IPS-NIHi11 (cell line): ENCODE data around the gene VPS51.
A peak's percentile ranks its signal among the peaks of the same experiment; 100 is the strongest.

Source experiments
- DNase-seq: peaks from one replicate; pipeline ENCODE4 v3.0.0; 2012; ENCODE audit warnings: mixed read lengths, low spot score

Gene VPS51

DNA sequence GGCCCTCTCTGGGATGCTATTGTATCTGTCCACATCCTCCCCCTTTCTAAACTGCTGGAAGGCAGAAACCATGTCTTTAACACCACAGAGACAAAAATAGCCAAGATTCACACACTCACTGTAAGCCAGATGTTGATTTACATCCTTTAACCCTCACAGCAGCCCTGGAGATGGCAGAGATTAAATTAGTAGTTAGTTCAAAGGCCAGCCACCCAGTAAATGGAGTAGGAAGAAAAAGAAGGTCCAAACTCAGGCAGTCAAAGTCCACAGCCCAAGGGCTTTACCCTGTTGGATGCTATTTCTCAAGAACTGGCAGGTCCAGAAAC, 23.6 kb downstream of the VPS51 start:
- no peak for DNase-seq

DNA sequence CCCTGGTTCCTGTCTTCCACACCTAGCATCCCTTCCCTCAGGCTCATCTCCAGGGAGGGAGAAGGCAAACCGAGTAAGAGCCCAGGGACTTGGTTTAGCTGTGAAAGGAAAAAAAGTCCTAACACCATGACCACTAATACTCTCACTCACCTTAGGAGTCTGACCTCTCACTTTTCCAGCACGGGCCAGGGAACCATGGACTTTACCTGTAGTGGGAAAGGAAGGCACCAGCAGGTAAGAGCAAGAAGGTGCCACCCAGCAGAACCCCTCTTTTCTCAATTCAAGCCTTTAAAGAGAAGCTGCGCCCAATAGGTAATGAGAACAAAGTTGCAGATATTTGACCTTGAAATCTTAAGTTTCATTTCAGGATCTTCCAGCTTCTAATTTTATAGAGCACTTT, 24.8 kb downstream of the VPS51 start:
- no peak for DNase-seq

- DNase-seq: no peak
These were observed 25.4 kb downstream of the VPS51 start for GRCh38 chr11:65121447-65121864.

DNA sequence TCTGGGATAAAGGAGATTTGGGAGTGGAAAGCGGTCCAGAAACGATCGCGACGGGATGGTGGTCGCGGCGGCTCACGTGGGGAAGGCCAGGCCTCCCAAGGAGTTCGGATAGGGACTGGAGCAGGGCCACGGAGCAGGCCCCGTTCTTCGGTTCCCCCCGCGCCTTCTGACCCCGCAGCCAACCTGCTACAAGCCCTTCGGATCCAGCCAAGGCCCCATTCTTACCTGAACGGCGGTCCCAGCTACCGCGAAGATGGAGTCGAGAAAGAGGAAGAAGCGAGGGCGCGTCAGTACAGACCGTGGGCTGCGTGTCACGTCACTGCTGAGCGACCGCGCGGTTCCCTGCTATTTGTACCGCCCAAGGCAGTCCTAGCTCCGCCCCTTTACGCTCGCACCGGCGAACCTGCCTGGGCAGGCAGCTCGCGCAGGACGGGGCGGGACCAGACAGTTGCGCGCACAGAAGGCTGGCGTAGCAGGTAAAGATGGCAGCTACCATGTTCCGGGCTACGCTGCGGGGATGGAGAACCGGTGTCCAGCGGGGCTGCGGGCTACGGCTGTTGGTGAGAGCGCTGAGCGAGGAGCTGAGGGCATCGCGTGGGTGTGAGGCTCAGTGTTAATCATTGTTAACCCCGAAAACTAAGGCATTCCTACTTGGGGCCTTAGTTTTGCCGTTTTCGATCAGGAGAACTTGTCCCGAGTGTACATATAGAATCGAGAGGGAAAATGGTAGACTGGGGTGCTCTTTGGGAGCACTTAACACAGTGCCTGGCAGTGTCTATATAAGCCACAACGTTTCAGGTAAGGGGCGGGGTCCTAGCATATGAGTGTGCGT, 26.1 kb downstream of the VPS51 start, which contains the start of the genes FAU and MRPL49:
Gene FAU, minus strand, starts transcription at position 270 of the 832 bp plus-strand sequence. CDS start 321 bp downstream, outside the sequence.
Gene MRPL49, plus strand, starts transcription at position 457 of the 832 bp plus-strand sequence. Its CDS starts 26 bp downstream, at position 483.
- DNase-seq: peak; percentile 95

GRCh38 chr11:65124480-65125196, 28.6 kb downstream of the VPS51 start:
- DNase-seq: no peak

- DNase-seq: no peak
These were observed 29.4 kb downstream of the VPS51 start for GRCh38 chr11:65125197-65126056.

DNA sequence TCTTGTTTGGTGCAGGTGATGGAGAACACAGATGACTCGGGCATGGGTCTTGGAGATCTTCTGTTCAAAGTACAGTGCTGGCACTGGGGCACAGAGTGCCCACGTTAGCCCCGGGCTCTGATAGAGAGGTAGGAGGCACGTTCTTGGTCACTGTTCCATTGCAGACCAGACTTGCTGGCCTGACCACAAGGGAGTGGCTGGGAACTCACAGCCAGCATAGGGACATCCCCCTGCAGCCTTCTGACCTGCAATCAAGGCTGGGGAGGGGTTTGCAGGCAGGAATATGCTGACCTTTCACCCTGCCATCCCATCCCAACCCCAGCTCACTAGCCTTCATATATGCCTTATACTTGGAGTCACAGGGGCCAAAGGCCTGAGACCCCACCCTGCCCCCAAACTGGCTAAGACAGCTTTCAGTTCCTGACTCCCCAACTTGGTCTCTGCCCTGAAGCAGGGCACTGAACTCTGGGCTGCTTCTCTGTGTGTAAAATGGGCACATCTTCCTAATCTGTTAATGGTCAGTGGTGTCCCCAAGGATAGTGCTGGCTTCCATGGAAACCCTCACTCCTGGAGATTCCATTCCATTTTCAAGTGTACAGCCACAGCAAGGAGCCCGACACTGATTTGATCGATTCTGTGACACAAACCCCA, 30.7 kb downstream of the VPS51 start:
- no peak for DNase-seq

DNA sequence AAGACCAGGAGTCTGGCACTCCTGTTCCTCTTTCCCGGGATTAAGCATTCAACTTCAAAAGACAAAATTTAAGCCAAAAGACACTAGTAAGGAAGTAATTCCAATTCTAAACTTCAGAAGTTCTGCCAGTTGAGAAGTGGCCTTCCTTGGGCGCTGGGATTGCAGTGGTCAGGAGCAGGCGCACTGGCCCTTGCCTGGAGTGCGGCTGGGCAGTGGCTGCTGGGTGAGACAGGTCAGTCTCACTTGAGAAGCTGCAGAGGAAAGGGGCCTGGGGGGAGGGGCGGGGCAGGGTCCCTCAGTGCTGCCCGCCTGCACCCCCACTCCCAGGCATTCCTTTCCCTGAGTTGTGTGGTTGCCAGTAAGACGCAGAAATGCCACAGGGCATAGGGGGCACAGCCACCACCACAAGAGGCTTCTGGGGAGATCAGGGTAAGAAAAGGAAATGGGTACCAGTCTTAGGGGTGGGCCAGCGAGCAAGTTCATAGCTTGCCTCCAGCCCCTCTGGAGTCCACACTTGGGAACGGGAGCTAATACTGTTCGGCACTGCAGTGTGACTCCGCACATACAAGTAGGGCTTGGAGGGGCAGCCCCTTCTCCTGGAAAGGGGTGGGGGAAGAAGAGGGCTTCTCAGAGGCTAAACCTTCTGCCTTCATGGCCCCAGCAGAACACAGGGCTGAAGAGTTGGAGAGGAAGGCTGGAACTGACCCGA, 31.6 kb downstream of the VPS51 start:
- DNase-seq: no peak

DNA sequence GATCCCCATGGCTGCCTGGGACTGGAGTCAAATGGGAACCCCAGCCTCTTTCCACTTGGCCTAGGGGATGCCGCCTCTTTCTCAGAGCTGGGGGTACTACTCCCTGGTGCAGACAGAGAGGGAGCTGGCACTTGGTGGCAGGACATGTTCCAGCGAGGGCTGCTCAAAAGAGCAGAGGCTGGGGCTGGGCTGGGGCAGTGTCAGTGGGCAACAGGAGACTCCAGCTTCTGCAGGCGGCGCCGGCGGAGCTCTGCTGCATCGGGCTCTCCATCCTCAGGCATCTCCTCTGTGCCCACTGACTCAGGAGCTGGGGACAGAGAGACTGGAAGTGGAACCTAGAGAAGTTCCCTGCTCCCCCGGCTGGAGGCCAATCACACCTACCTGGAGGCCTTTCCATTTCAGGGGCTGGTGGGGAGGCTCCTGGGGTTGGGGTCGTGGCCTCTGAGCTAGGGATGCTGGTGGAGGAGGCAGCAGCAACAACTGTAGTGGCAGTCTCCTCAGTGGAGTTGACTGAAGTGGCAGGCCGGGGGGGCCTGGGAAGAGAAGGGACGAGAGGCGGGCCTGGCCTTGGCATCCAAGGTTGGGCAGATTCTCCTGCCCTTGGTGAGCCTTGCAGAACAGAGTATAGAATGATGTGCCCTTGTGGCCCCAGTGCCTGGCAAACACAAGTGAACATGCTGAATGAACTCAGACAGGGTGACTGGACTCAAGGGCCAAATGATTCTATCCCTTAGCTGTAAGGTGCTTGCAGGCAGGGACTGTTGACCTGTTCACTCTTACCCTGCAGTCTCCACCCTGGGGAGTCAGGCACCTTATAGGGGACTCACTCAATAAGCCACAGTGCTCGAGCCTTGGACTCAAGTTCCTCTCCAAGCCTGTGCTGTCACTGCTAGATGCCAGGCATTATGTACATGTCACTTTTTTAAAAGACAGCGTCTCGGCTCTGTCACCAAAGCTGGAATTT, 32.5 kb downstream of the VPS51 start:
- DNase-seq: no peak

- DNase-seq: no peak
These were observed 33.8 kb downstream of the VPS51 start for GRCh38 chr11:65129649-65130441.

DNA sequence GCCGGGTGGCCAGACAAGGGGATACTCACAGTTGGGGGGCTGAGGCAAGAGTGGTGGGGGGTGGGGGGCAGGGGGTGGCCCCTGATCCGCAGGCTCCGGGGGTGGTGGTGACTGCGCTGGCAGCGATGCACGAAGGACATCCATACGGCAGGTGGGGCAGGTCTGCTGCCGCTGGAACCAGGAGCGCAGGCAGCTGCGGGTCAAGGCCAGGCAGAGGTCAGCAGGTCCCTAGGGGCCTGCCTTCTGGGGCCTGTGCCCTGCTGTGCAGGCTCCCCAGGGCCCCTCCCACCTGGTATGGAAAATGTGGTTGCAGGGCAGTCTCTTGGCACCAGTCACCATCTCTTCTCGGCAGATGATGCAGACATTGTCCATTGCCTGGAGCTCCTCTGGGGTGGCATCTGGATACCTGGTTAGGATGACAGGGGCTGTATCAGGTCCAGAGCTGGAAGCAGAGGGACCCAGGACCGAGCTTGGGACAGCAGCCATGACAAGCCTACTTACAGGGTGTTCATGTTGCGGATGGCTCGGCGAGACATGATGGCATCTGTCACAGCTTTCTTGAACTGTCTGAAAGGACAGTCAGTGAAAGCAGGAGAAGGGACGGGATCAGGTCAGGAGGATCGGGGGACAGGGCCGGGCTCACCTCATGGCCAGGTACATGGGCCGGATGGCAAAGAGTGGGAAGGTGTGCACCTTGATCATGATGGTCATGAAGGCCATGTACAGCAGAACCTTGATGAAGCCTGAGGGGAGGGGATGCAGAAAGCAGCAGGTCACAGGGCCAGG, 34.8 kb downstream of the VPS51 start:
- DNase-seq: no peak

GRCh38 chr11:65131417-65131776, 35.4 kb downstream of the VPS51 start:
- no peak for DNase-seq

DNA sequence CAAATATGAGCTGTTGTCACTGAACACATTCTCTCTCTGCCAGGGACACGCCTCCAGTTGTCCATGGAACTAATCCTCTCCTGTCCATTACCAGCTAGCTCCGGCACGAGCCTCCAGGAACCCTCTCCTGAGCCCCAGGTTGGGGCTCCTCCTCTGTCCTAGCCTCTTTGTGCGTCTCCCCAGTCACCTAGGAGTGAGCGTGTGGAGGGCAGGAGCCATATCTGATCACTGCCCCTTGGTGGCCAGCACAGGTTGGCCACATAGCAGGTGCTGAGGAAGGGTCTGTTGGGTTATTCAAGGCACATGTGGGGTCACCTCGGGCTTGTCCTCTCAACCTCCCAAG, 35.9 kb downstream of the VPS51 start:
- no peak for DNase-seq

DNA sequence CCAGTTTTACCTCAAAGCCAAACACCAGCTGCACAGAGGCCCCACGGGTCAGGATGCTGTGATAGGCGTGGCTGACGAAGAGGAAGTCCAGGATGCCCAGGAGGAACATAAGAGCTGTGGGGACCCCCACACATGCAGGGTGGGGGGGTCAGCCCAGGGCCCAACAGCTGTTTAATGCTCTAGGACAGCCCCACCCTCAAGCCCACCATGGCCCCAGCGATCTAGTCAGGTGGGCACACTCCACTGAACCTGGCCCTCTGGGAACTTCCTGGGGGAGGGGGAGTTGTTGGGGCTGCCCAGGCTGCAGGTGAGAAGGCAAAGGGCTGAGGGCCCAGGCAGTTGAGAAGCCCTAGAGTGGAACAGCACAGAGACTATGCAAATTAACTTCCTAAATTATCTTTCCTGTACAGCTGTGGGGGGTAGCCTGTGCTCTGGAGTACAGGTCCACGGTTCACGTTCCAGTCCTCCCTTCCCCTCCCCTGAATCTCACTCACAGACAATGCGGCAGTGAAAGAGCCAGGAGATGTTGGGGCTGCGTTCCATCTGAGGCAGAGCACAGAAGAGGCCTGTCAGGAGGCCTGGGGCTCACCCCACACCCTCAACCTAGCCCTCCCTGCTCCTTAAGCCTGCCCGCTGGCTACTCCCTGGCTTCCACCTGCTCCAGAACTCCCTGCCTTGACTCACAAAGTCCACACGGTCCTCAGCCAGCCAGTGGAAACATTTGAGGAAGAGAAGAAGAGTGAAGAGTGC, 36.4 kb downstream of the VPS51 start:
- DNase-seq: no peak

DNA sequence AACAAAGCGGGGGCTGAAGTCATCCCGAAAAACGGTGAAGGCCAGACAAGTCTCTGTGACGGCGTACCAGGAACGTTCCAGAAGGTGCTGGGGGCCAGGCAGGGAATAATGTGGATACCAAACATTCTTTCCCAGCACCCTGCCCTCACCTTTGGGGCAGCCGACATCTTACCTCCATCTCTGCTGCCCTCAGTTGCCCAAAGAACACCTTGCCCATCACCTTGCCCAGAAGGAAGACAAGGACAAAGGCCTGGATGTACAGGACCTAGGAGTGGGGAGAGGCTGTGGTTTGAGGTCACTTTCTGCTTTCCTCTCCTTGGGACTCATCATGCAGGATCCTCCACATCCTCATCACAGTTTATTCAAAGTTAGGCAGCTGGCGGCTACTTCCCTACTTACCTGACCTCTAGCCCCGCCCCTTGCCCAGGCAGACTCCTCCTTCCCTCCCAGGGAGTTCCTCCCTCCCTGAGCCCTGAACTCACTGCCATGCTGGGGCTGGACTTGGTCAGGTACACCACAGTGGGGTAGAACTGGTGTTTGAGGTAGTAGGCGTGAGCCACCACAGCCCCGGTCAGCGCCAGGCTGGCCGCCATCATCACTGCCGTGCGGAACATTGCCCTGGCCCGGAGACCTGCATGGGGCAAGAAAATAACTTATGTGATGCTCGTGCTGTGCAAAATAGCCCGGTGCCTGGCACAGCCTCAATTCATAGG, 37.1 kb downstream of the VPS51 start:
- DNase-seq: peak; percentile 72

GRCh38 chr11:65133724-65134123, 37.7 kb downstream of the VPS51 start:
- DNase-seq: no peak
